Mucosa of descending colon (tissue), 3 donors: ENCODE measurements around the gene NRK. TPM values are rescaled to one million over a fixed set of nuclear protein-coding genes. Genes with fewer than 3 reads are reported as not detected.
A peak's percentile ranks its signal among the peaks of the same experiment; 100 is the strongest.

ENCODE experiments used
- ATAC-seq: fragments of 200-7000 bp; cut with Tn5 transposase; one replicate; pipeline ENCODE4 v1.9.1; 2020; ENCODE audit warnings: mild to moderate bottlenecking, moderate library complexity
- DNase-seq, 3 donors: peaks; one replicate each; pipeline ENCODE4 v3.0.0-alpha.2; 2020
- H3K36me3 ChIP-seq: fragments of 200-600 bp; one replicate; pipeline ENCODE4 v1.8.0; 2021; ENCODE audit warnings: low read depth, mild to moderate bottlenecking
- H3K4me1 ChIP-seq: fragments of 200-600 bp; one replicate; pipeline ENCODE4 v1.8.0; 2021; ENCODE audit warnings: low read depth, mild to moderate bottlenecking
- H3K4me3 ChIP-seq: fragments of 200-600 bp; one replicate; pipeline ENCODE4 v1.8.0; 2021; ENCODE audit warnings: mild to moderate bottlenecking
- H3K9me3 ChIP-seq: fragments of 200-600 bp; one replicate; pipeline ENCODE4 v1.8.0; 2021; ENCODE audit warnings: mild to moderate bottlenecking
- CTCF ChIP-seq: fragments of 200-600 bp; IDR thresholded peaks from one replicate; pipeline ENCODE4 v1.8.0; 2022; ENCODE audit warnings: antibody characterized with exemption, mild to moderate bottlenecking
- intact Hi-C, 2 donors: fragments of 100-400 bp; cut with DNase I in 1 of 2; cut with micrococcal nuclease in 1 of 2; formaldehyde crosslinking; loops; one replicate each; pipeline versions ENCODE4 v1.11.0 to v1.11.1; 2022; cut with DNase I, micrococcal nuclease
- total RNA-seq, 3 donors: library from RNA; stranded (reverse); fragmentation: NEBNext Ultra II Directional in 2 of 3; extraction: Animal tissue kit (Norgen Biotek cat#: 25700) in 2 of 3; gene quantifications; one replicate each; pipeline versions ENCODE4 v1.2.1 to v1.2.4, GENCODE V29; 2021 to 2023
- donor health status: DM: no; HTN: no; CAD: no; lungs with moderate emphysema.
- donor health status: DM: no; HTN: no; CAD: no.
- donor health status: DM: no; HTN: yes; CAD: no.

Gene NRK
- total RNA-seq, 3 donors from 2014 or later: 0.10 to 2.4 (median 0.20) TPM

GRCh38 chrX:105874790-105875189, 52.5 kb downstream of the NRK start:
- DNase-seq: no peak
- TF ChIP-seq CTCF: no peak
- H3K36me3 ChIP-seq: no peaks in the 10 kb centered on the region
- H3K9me3 ChIP-seq: no peaks in the 10 kb centered on the region
- no peak overlapping the region for H3K4me3 ChIP-seq
- intact Hi-C loops: no loop called here
- H3K4me1 ChIP-seq: no peaks in the 10 kb centered on the region
- ATAC-seq: no peak

DNA sequence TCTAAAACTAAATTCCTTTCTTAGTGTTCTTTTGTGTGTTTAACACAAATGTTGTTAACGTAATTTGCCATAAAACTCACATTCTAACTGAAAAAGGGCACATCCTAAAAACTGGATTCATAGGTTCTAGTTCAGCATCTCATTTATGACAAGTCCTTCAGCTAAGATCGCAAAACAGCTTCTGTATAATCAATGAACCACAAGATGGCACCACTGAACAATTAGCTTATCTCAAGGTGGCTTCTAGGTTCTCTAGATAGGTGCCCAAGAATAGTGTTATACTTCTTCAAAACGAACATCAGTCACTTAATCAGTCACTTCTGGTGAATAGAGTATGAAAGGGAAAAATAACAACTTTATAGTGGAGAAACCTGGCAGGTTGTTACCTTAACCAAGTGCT, 54.3 kb downstream of the NRK start:
- no peak for DNase-seq
- no peak for TF ChIP-seq CTCF
- Histone ChIP-seq H3K36me3 (no peaks in the 10 kb centered on the region), H3K4me3 (no peak overlapping the region), H3K4me1 (no peaks in the 10 kb centered on the region), H3K9me3 (no peaks in the 10 kb centered on the region)
- intact Hi-C loops: no loop called here
- peak; percentile 33 for ATAC-seq

DNA sequence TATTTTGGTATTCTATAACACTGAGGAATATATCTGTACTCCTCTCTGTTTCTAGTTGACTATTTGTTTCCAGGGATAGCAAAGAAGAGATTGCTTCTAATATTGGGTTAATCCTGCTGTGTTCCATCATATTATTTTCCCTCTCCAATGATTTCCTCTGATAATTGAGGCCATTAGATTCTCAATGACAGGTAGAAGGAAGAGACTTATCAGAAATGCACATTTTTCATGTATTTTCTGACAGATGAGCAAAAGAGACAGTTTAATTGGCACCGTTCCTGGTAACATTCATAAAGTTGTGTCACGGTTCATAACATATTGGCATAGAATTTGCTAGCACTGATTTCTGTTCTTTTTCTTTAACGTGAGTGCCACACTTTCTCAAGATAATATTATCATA, 58.2 kb downstream of the NRK start:
- H3K4me3 ChIP-seq: no peak overlapping the region
- H3K9me3 ChIP-seq: no peaks in the 10 kb centered on the region
- intact Hi-C loops: no loop called here
- no peak for TF ChIP-seq CTCF
- no peaks in the 10 kb centered on the region for H3K4me1 ChIP-seq
- ATAC-seq: no peak
- DNase-seq: no peak
- no peaks in the 10 kb centered on the region for H3K36me3 ChIP-seq

DNA sequence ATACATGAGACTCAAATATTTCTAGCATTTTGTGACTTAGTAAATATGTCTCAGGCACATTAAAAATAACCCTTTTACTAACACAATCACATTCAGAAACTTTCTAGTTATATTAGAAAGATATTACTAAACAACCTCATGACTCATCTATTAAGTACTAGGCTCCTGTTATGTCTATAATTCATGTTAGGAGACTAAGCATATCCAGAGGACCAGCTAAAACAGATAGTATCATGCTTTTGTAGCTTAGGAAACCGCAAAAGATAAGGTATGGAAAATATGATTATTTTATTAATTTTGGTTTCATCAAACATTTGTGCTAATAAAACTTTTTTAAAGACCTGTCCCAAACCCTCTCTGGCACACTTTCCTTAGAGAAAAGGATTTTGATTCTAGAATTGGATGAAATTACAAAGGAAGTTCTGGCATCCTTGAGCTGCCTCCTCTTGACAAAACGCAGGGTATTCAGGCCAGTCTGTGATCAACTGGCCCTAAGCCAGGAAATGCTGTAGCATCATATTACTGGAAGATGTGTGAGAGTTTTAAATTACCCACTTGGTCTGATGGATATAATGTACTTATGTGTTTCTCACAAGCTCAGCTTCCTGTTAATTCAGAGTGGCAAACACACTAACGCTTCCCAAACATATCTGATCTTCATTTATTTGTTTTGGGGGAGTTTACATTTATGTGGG, 60.4 kb downstream of the NRK start:
- ATAC-seq (no peak), DNase-seq (no peak)
- no peak overlapping the region for H3K4me3 ChIP-seq
- TF ChIP-seq CTCF: no peak
- intact Hi-C loops: no loop called here
- H3K4me1 ChIP-seq: no peaks in the 10 kb centered on the region
- H3K36me3 ChIP-seq: no peaks in the 10 kb centered on the region
- no peaks in the 10 kb centered on the region for H3K9me3 ChIP-seq

DNA sequence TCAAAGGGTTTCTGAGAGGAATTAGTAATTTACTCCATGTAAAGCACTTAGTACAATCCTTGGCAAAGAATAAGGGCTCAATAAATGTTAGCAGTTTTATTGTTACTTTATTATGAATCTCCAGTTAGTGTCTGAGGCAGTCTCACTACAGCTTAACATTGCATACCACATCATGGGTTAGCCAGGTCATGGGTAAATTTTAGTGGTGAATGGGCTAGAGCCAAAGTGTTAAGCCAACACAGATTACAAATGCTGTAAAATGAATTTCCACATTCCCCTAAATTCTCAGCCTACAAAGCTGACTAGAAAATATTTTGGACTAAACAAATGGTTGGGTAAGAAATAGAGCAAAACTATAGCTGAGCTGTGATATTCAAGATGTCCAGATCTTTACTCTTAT, 72.4 kb downstream of the NRK start:
- ATAC-seq (no peak), DNase-seq (no peak)
- Histone ChIP-seq H3K4me3 (no peak overlapping the region), H3K4me1 (no peaks in the 10 kb centered on the region), H3K36me3 (no peaks in the 10 kb centered on the region), H3K9me3 (no peaks in the 10 kb centered on the region)
- no peak for TF ChIP-seq CTCF
- intact Hi-C loops: no loop called here

DNA sequence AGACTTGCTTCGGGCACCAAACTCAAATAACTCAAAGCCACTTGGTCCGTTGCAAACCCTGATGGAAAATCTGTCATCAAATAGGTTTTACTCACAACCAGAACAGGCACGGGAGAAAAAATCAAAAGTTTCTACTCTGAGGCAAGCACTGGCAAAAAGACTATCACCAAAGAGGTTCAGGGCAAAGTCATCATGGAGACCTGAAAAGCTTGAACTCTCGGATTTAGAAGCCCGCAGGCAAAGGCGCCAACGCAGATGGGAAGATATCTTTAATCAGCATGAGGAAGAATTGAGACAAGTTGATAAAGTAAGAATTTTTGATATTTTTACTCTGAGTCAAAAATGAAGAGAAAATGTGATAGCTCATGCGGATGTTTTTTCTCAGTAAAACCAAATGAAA, 87.2 kb downstream of the NRK start:
- no peak overlapping the region for H3K4me3 ChIP-seq
- no peaks in the 10 kb centered on the region for H3K4me1 ChIP-seq
- no peaks in the 10 kb centered on the region for H3K36me3 ChIP-seq
- TF ChIP-seq CTCF: no peak
- ATAC-seq (no peak), DNase-seq (no peak)
- H3K9me3 ChIP-seq: no peaks in the 10 kb centered on the region
- intact Hi-C loops: no loop called here
